Smooth muscle cell (in vitro differentiated cells): Measurements from ENCODE around the gene NKPD1. TPM values are rescaled to one million over a fixed set of nuclear protein-coding genes. Genes with fewer than 3 reads are reported as not detected.

Source experiments
- DNase-seq: peaks from one replicate; lab custom pipeline; 2025; ENCODE audit not compliant: unreplicated experiment; lab: John Stamatoyannopoulos, UW
- H2AFZ ChIP-seq: fragments of 200-600 bp; sonication (generic); 2 replicates; pipeline ENCODE4 v1.6.0; 2016; ENCODE audit warnings: antibody characterized with exemption, low read depth, mild to moderate bottlenecking
- H3F3A ChIP-seq: fragments of 200-600 bp; sonication (generic); 2 replicates; pipeline ENCODE4 v1.6.0; 2017; ENCODE audit warnings: antibody characterized with exemption, low read depth
- H3K27ac ChIP-seq: fragments of 200-600 bp; sonication (generic); 2 replicates; pipeline ENCODE4 v1.5.1; 2016; ENCODE audit warnings: low read depth, mild to moderate bottlenecking
- H3K27me3 ChIP-seq: fragments of 200-600 bp; sonication (generic); 2 replicates; pipeline ENCODE4 v1.6.1; 2016; ENCODE audit warnings: low read depth, mild to moderate bottlenecking
- H3K36me3 ChIP-seq: fragments of 200-600 bp; sonication (generic); 2 replicates; pipeline ENCODE4 v1.5.1; 2016; ENCODE audit warnings: low read depth
- H3K4me1 ChIP-seq: fragments of 200-600 bp; sonication (generic); 2 replicates; pipeline ENCODE4 v1.5.1; 2016; ENCODE audit warnings: low read depth
- H3K4me2 ChIP-seq: fragments of 200-600 bp; sonication (generic); 2 replicates; pipeline ENCODE4 v1.6.0; 2016; ENCODE audit warnings: mild to moderate bottlenecking
- H3K4me3 ChIP-seq: fragments of 200-600 bp; sonication (generic); 2 replicates; pipeline ENCODE4 v1.5.1; 2016; ENCODE audit warnings: mild to moderate bottlenecking
- H3K79me2 ChIP-seq: fragments of 200-600 bp; sonication (generic); 2 replicates; pipeline ENCODE4 v1.6.0; 2016; ENCODE audit warnings: low read depth, mild to moderate bottlenecking
- H3K9ac ChIP-seq: fragments of 200-600 bp; sonication (generic); 2 replicates; pipeline ENCODE4 v1.6.0; 2016; ENCODE audit warnings: low read depth
- H3K9me3 ChIP-seq: fragments of 200-600 bp; sonication (generic); replicated peaks from 2 replicates; pipeline ENCODE4 v1.5.1; 2016; ENCODE audit warnings: low read depth
- H4K20me1 ChIP-seq: fragments of 200-600 bp; sonication (generic); 2 replicates; pipeline ENCODE4 v1.6.0; 2016; ENCODE audit warnings: low read depth
- CTCF ChIP-seq: fragments of 200-600 bp; sonication (generic); IDR thresholded peaks from 2 replicates; pipeline ENCODE4 v1.5.1; 2017; ENCODE audit warnings: borderline replicate concordance, mild to moderate bottlenecking, antibody characterized with exemption; ENCODE audit not compliant: insufficient read depth, poor library complexity, severe bottlenecking
- WGBS: methylation state at CpG from one replicate; pipeline ENCODE4 v1.1.7; 2016; ENCODE audit warnings: low lambda C conversion rate; 5-methylcytosine and 5-hydroxymethylcytosine counted together
- polyA plus RNA-seq: library from polyadenylated mRNA; unstranded; fragments of >200 nt; fragmentation: Nextera tagmentation; extraction: Ambion mirVana; gene quantifications from 2 replicates; pipeline ENCODE4 v1.2.1, GENCODE V29; 2016
- total RNA-seq: library from RNA; depleted of rRNA; stranded (reverse); fragments of >200 nt; gene quantifications from 2 replicates; pipeline ENCODE4 v1.2.3, GENCODE V29; 2014

Gene NKPD1
- total and polyA plus RNA-seq, 2 experiments from 2014 or later: 0.13 to 1.6 TPM

GRCh38 chr19:45149129-45149528 is 11.7 kb downstream of the NKPD1 start:
- Histone ChIP-seq H3K9me3 (no peaks in the 10 kb centered on the region), H4K20me1 (peaks cover 10% of the 10 kb centered on the region), H3K36me3 (no peaks in the 10 kb centered on the region), H3K4me2 (no peak overlapping the region), H3K27ac (no peak overlapping the region), H3K27me3 (peaks cover 29% of the 10 kb centered on the region), H3K4me1 (peaks cover 7% of the 10 kb centered on the region), H3F3A (no peaks in the 10 kb centered on the region), H2AFZ (no peak overlapping the region), H3K9ac (no peak overlapping the region), H3K79me2 (no peaks in the 10 kb centered on the region), H3K4me3 (no peak overlapping the region)
- no peak for TF ChIP-seq CTCF
- DNase-seq: no peak
- WGBS: 96% methylated on average over 9 of the region's 9 CpGs

GRCh38 chr19:45147835-45148676 is 12.7 kb downstream of the NKPD1 start:
- H2AFZ ChIP-seq: no peak overlapping the region
- H3K4me1 ChIP-seq: no peaks in the 10 kb centered on the region
- H3K27ac ChIP-seq: no peak overlapping the region
- no peaks in the 10 kb centered on the region for H3F3A ChIP-seq
- H3K9me3 ChIP-seq: no peaks in the 10 kb centered on the region
- no peaks in the 10 kb centered on the region for H3K79me2 ChIP-seq
- H3K36me3 ChIP-seq: no peaks in the 10 kb centered on the region
- no peak overlapping the region for H3K4me3 ChIP-seq
- H3K9ac ChIP-seq: no peak overlapping the region
- peaks cover 19% of the 10 kb centered on the region for H3K27me3 ChIP-seq
- no peak overlapping the region for H3K4me2 ChIP-seq
- TF ChIP-seq CTCF: no peak
- H4K20me1 ChIP-seq: peaks cover 1% of the 10 kb centered on the region
- DNase-seq: no peak
- 90% methylated on average over 18 of the region's 18 CpGs for WGBS

GRCh38 chr19:45146741-45147205 is 14.0 kb downstream of the NKPD1 start:
- no peak overlapping the region for H3K9ac ChIP-seq
- no peaks in the 10 kb centered on the region for H3F3A ChIP-seq
- H3K79me2 ChIP-seq: no peaks in the 10 kb centered on the region
- no peak overlapping the region for H3K4me3 ChIP-seq
- H3K9me3 ChIP-seq: no peaks in the 10 kb centered on the region
- no peak overlapping the region for H3K4me2 ChIP-seq
- no peaks in the 10 kb centered on the region for H3K36me3 ChIP-seq
- 97% methylated on average over 17 of the region's 18 CpGs for WGBS
- no peak overlapping the region for H2AFZ ChIP-seq
- no peak for DNase-seq
- no peak overlapping the region for H3K27ac ChIP-seq
- peaks cover 7% of the 10 kb centered on the region for H3K27me3 ChIP-seq
- H3K4me1 ChIP-seq: no peaks in the 10 kb centered on the region
- H4K20me1 ChIP-seq: no peaks in the 10 kb centered on the region
- no peak for TF ChIP-seq CTCF
